ENCODE results near the gene ITGAX. TPM values are rescaled to one million over a fixed set of nuclear protein-coding genes. Genes with fewer than 3 reads are reported as not detected.

ITGAX gene
- total and polyA plus RNA-seq, 2 donors (not counting 1 experiment from before 2014, with no cell fraction given) = 48.0 to 78.8 TPM

- Histone ChIP-seq H3K79me2 (ENCODE audit: control insufficient read depth, insufficient read depth, low read length) (no peaks in the 10 kb centered on the region), H3K9me3 (ENCODE audit: control extremely low read depth in 1 of 3, control insufficient read depth in 2 of 3, insufficient read depth in 1 of 3, low read length in 2 of 3) (no peaks in the 10 kb centered on the region), H2AFZ (ENCODE audit: insufficient read depth, low read depth, low read length, poor library complexity, severe bottlenecking) (no peak overlapping the region), H3K27ac (ENCODE audit: low read length in 2 of 2) (no peak overlapping the region), H4K20me1 (ENCODE audit: control insufficient read depth, insufficient read depth, low read length, poor library complexity, severe bottlenecking) (no peaks in the 10 kb centered on the region), H3K27me3 (replicated peaks in 1 of 4; ENCODE audit: control extremely low read depth in 1 of 4, control insufficient read depth in 3 of 4, insufficient read depth in 4 of 4, low read length in 3 of 4) (no peaks in the 10 kb centered on the region), H3K36me3 (replicated peaks in 1 of 2; ENCODE audit: control extremely low read depth in 1 of 2, control insufficient read depth in 1 of 2, extremely low read depth in 1 of 2, insufficient read depth in 2 of 2, low read length in 1 of 2) (no peaks in the 10 kb centered on the region), H3K9ac (ENCODE audit: low read length) (no peak overlapping the region), H3K4me1 (ENCODE audit: control insufficient read depth in 2 of 2, insufficient read depth in 2 of 2, low read length in 2 of 2) (peaks cover 0 to 5% of the 10 kb centered on the region in 2 donors), H3K4me2 (replicated peaks; ENCODE audit: low read depth, low read length, poor library complexity, severe bottlenecking) (no peak overlapping the region), H3K4me3 (ENCODE audit: control extremely low read depth in 1 of 5, extremely low read depth in 1 of 5, insufficient read depth in 1 of 5, low read depth in 2 of 5, low read length in 4 of 5) (no peak overlapping the region)
- ChIA-PET CTCF (no interaction called here), POLR2A (no interaction called here)
- H3K4me3 Mint-ChIP-seq = no peak overlapping the region
- ATAC-seq (ENCODE audit: low read depth) = no peak
- no peak for TF ChIP-seq CTCF (IDR thresholded peaks at IDR 0.05)
- no peak for TF ChIP-seq EZH2 (IDR thresholded peaks at IDR 0.05; ENCODE audit: borderline replicate concordance, insufficient read depth, low read depth, low read length, poor library complexity, severe bottlenecking)
- peaks cover 17% of the 10 kb centered on the region for H3K4me1 Mint-ChIP-seq
- peaks cover 13% of the 10 kb centered on the region for H3K27me3 Mint-ChIP-seq
- no peaks in the 10 kb centered on the region for H3K9me3 Mint-ChIP-seq (ENCODE audit: insufficient read depth)
- 83% methylated on average over 18 of the region's 22 CpGs for WGBS (ENCODE audit: insufficient coverage)
- intact Hi-C loops (cut with micrococcal nuclease) = no loop called here
- no peak for DNase-seq
- no peak overlapping the region for H3K27ac Mint-ChIP-seq
Measured at GRCh38 chr16:31411024-31411844, 56.3 kb downstream of the ITGAX start.

GRCh38 chr16:31412750-31413149, 57.8 kb downstream of the ITGAX start:
- DNase-seq (no peak), ATAC-seq (ENCODE audit: low read depth) (no peak)
- Histone ChIP-seq H2AFZ (ENCODE audit: insufficient read depth, low read depth, low read length, poor library complexity, severe bottlenecking) (no peak overlapping the region), H3K36me3 (replicated peaks in 1 of 2; ENCODE audit: control extremely low read depth in 1 of 2, control insufficient read depth in 1 of 2, extremely low read depth in 1 of 2, insufficient read depth in 2 of 2, low read length in 1 of 2) (no peaks in the 10 kb centered on the region), H4K20me1 (ENCODE audit: control insufficient read depth, insufficient read depth, low read length, poor library complexity, severe bottlenecking) (no peaks in the 10 kb centered on the region), H3K4me2 (replicated peaks; ENCODE audit: low read depth, low read length, poor library complexity, severe bottlenecking) (no peak overlapping the region), H3K27me3 (replicated peaks in 1 of 4; ENCODE audit: control extremely low read depth in 1 of 4, control insufficient read depth in 3 of 4, insufficient read depth in 4 of 4, low read length in 3 of 4) (no peaks in the 10 kb centered on the region), H3K79me2 (ENCODE audit: control insufficient read depth, insufficient read depth, low read length) (no peaks in the 10 kb centered on the region), H3K27ac (ENCODE audit: low read length in 2 of 2) (no peak overlapping the region), H3K4me1 (ENCODE audit: control insufficient read depth in 2 of 2, insufficient read depth in 2 of 2, low read length in 2 of 2) (peaks cover 0 to 5% of the 10 kb centered on the region in 2 donors), H3K9ac (ENCODE audit: low read length) (no peak overlapping the region), H3K4me3 (ENCODE audit: control extremely low read depth in 1 of 5, extremely low read depth in 1 of 5, insufficient read depth in 1 of 5, low read depth in 2 of 5, low read length in 4 of 5) (no peak overlapping the region), H3K9me3 (ENCODE audit: control extremely low read depth in 1 of 3, control insufficient read depth in 2 of 3, insufficient read depth in 1 of 3, low read length in 2 of 3) (peaks cover 0 to 4% (median 0%) of the 10 kb centered on the region in 3 donors)
- WGBS (ENCODE audit: insufficient coverage) = 93% methylated on average over 10 of the region's 10 CpGs
- intact Hi-C loops (cut with micrococcal nuclease) = no loop called here
- TF ChIP-seq EZH2 (IDR thresholded peaks at IDR 0.05; ENCODE audit: borderline replicate concordance, insufficient read depth, low read depth, low read length, poor library complexity, severe bottlenecking) (no peak), CTCF (IDR thresholded peaks at IDR 0.05) (no peak)
- ChIA-PET POLR2A (no interaction called here), CTCF (no interaction called here)
- H3K4me1 Mint-ChIP-seq = peaks cover 17% of the 10 kb centered on the region
- peaks cover 17% of the 10 kb centered on the region for H3K27me3 Mint-ChIP-seq
- no peak overlapping the region for H3K4me3 Mint-ChIP-seq
- no peaks in the 10 kb centered on the region for H3K9me3 Mint-ChIP-seq (ENCODE audit: insufficient read depth)
- H3K27ac Mint-ChIP-seq = no peak overlapping the region
